Loucy (cell line): ENCODE results near the gene PLA2G4E.

ENCODE experiments used
- H2AFZ ChIP-seq: fragments of 200-600 bp; sonication (generic); 2 replicates; pipeline ENCODE4 v1.6.0; 2016; ENCODE audit warnings: antibody characterized with exemption, mild to moderate bottlenecking, low read length, moderate library complexity
- H3F3A ChIP-seq: fragments of 200-600 bp; 2 replicates; pipeline ENCODE4 v1.6.0; 2016; ENCODE audit warnings: antibody characterized with exemption, low read depth, mild to moderate bottlenecking
- H3K27me3 ChIP-seq: fragments of 200-600 bp; sonication (generic); 2 replicates; pipeline ENCODE4 v1.6.1; 2014; ENCODE audit warnings: low read length, mild to moderate bottlenecking; ENCODE audit not compliant: insufficient read depth, poor library complexity, severe bottlenecking
- H3K36me3 ChIP-seq: fragments of 200-600 bp; sonication (generic); 2 replicates; pipeline ENCODE4 v1.6.1; 2016; ENCODE audit warnings: low read length; ENCODE audit not compliant: insufficient read depth
- H3K4me1 ChIP-seq: fragments of 200-600 bp; sonication (generic); 2 replicates; pipeline ENCODE4 v1.5.1; 2014; ENCODE audit warnings: low read length, mild to moderate bottlenecking; ENCODE audit not compliant: insufficient read depth, poor library complexity, severe bottlenecking
- H3K4me2 ChIP-seq: fragments of 200-600 bp; sonication (generic); 2 replicates; pipeline ENCODE4 v1.6.0; 2014; ENCODE audit warnings: antibody characterized with exemption, low read length, low read depth, mild to moderate bottlenecking; ENCODE audit not compliant: poor library complexity, severe bottlenecking
- H3K4me3 ChIP-seq: fragments of 200-600 bp; sonication (generic); 2 replicates; pipeline ENCODE4 v1.5.1; 2014; ENCODE audit warnings: low read length, mild to moderate bottlenecking, mixed read lengths; ENCODE audit not compliant: poor library complexity, severe bottlenecking
- H3K79me2 ChIP-seq: fragments of 200-600 bp; sonication (generic); 2 replicates; pipeline ENCODE4 v1.6.1; 2014; ENCODE audit warnings: low read length; ENCODE audit not compliant: insufficient read depth
- H3K9ac ChIP-seq: fragments of 200-600 bp; sonication (generic); 2 replicates; pipeline ENCODE4 v1.6.0; 2014; ENCODE audit warnings: mild to moderate bottlenecking, low read depth, low read length, moderate library complexity; ENCODE audit not compliant: poor library complexity, severe bottlenecking
- H3K9me2 ChIP-seq: fragments of 200-600 bp; sonication (generic); replicated peaks from 2 replicates; pipeline ENCODE4 v1.6.1; 2016; ENCODE audit warnings: low read depth, low read length, mixed read lengths
- H3K9me3 ChIP-seq: fragments of 200-600 bp; sonication (generic); 2 replicates; pipeline ENCODE4 v1.6.1; 2014; ENCODE audit warnings: mild to moderate bottlenecking, antibody characterized with exemption, low read length, low read depth; ENCODE audit not compliant: insufficient read depth
- H4K20me1 ChIP-seq: fragments of 200-600 bp; sonication (generic); 2 replicates; pipeline ENCODE4 v1.6.0; 2014; ENCODE audit warnings: antibody characterized with exemption, low read length, mild to moderate bottlenecking; ENCODE audit not compliant: insufficient read depth, poor library complexity, severe bottlenecking
- EZH2phosphoT487 ChIP-seq: fragments of 200-600 bp; IDR thresholded peaks from 2 replicates; pipeline ENCODE4 v1.6.1; 2018; ENCODE audit warnings: antibody characterized with exemption, mild to moderate bottlenecking, moderate library complexity, borderline replicate concordance
- TF ChIP-seq, protein P1 (sequence below): fragments of 200-600 bp; sonication (generic); conservative IDR thresholded peaks from 2 replicates; pipeline ENCODE4 v1.5.1; 2014; ENCODE audit warnings: mild to moderate bottlenecking, antibody characterized with exemption, low read length

PLA2G4E gene

DNA sequence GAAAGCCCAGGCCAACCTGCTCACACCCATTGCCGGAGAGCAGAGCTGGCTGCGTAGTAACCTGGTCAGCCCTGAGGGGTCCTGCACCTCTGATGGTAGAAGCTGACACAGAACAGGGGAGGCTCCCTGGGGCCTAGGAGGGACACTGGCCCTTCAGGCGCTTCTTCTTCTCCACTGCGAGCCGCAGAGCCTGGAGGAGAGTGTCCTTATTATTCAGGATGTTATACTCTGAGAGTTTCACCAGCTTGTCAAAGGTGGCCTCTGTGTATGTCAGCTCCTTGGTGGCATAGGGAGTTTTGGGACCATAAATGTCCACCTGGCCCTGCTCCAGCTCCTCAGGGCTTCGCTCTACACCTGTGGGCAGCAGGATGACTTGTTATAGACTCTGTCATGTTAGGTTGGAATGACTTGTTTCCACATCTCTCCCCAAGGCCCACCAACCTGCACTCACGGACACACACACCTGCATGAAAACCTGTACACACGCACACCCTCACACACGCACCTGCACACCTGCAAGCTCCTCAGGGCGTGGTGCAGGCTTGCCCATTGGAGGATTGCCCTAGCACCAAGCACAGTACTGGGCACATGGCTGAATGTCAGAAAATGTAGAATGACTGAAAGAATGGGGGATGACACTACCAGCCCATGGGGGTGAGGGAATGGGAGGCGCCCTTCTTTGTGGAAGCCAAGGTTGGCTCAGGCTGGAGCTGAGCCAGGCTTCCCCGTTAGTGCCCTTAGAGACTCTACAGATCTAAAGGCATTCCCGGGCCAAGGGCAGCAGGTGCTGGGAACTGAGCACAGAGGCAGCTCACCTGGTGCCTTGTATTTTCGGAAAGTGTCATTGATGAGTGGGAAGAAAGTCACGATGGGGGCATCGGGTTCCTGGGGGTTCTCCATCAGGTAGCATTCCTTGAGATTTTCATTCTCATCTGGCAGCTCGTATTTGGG, 36.9 kb downstream of the PLA2G4E start:
- Histone ChIP-seq H3K79me2 (no peaks in the 10 kb centered on the region), H3K9me2 (no peaks in the 10 kb centered on the region), H3F3A (no peaks in the 10 kb centered on the region), H3K36me3 (no peaks in the 10 kb centered on the region), H3K4me1 (no peaks in the 10 kb centered on the region), H3K4me3 (no peak overlapping the region), H3K4me2 (no peak overlapping the region), H2AFZ (no peak overlapping the region), H3K9me3 (no peaks in the 10 kb centered on the region), H4K20me1 (no peaks in the 10 kb centered on the region), H3K27me3 (no peaks in the 10 kb centered on the region), H3K9ac (no peak overlapping the region)
- TF ChIP-seq, protein P1, sequence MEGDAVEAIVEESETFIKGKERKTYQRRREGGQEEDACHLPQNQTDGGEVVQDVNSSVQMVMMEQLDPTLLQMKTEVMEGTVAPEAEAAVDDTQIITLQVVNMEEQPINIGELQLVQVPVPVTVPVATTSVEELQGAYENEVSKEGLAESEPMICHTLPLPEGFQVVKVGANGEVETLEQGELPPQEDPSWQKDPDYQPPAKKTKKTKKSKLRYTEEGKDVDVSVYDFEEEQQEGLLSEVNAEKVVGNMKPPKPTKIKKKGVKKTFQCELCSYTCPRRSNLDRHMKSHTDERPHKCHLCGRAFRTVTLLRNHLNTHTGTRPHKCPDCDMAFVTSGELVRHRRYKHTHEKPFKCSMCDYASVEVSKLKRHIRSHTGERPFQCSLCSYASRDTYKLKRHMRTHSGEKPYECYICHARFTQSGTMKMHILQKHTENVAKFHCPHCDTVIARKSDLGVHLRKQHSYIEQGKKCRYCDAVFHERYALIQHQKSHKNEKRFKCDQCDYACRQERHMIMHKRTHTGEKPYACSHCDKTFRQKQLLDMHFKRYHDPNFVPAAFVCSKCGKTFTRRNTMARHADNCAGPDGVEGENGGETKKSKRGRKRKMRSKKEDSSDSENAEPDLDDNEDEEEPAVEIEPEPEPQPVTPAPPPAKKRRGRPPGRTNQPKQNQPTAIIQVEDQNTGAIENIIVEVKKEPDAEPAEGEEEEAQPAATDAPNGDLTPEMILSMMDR: no peak
- TF ChIP-seq EZH2phosphoT487: no peak

DNA sequence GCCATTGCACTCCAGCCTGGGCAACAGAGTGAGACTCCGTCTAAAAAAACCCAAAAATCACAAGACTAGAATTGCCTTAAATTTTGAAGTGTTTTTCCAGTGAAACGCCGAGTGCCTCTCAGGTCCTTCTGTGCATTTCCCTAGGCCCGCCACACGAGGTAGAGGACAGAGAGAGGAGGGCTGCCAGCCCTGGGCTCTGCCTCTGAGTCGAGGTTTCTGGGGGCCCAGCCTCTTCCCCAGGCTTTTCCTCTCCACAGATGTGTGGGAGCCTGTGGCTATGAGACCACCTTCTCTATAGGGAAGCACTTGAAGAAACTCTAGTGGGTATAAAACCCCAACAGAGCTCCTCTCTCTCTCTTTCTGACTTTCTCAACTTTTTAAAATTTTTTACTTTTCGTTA, 37.6 kb downstream of the PLA2G4E start:
- TF ChIP-seq EZH2phosphoT487: no peak
- TF ChIP-seq, protein P1: no peak
- Histone ChIP-seq H3K4me2 (no peak overlapping the region), H3K9ac (no peak overlapping the region), H3K4me1 (no peaks in the 10 kb centered on the region), H3K9me2 (no peaks in the 10 kb centered on the region), H3K79me2 (no peaks in the 10 kb centered on the region), H3F3A (no peaks in the 10 kb centered on the region), H3K9me3 (no peaks in the 10 kb centered on the region), H3K36me3 (no peaks in the 10 kb centered on the region), H3K27me3 (no peaks in the 10 kb centered on the region), H4K20me1 (no peaks in the 10 kb centered on the region), H2AFZ (no peak overlapping the region), H3K4me3 (no peak overlapping the region)

DNA sequence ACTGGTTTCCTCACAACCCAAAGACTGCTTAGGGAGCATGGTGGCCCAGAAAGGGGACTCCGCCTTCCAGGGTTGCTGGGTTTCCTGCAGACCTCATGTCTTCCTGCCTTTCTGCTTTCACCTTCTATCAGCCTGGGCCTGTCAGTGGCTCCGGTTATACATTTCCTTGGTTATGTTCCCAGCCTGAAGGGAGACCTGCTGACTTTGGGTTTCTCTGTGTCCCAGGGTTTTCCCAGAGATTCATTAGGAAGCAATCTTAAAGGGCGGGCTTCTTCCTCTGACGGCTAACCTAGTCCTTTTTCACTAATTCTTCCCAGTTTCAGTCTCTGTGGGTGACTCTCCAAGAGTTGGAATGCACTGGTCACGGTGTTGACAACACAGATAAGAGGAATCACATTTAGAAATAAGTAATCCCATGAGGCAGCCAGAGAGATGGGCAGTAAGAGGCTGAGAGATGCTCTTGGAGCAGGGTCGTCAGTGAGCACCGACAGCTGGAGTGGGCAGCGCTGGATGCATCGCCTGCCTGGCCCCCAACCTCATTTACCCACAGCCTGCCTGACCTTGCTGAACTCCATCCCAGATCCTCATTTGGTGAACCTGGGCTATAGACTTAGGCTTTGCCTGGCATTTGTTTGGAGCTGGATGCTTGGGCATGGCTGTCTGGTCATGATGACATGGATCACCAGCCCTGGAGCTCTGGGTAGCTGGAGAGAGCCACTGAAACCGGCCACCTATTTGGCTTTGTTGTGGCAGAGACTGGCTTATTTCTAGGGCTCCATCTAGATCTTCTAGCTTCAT, 38.5 kb downstream of the PLA2G4E start:
- H3K9me3 ChIP-seq: no peaks in the 10 kb centered on the region
- H3K36me3 ChIP-seq: no peaks in the 10 kb centered on the region
- H3K4me1 ChIP-seq: no peaks in the 10 kb centered on the region
- no peaks in the 10 kb centered on the region for H4K20me1 ChIP-seq
- H3K27me3 ChIP-seq: no peaks in the 10 kb centered on the region
- no peak overlapping the region for H3K4me3 ChIP-seq
- H3F3A ChIP-seq: no peaks in the 10 kb centered on the region
- H3K9ac ChIP-seq: no peak overlapping the region
- no peaks in the 10 kb centered on the region for H3K79me2 ChIP-seq
- H3K9me2 ChIP-seq: no peaks in the 10 kb centered on the region
- no peak overlapping the region for H2AFZ ChIP-seq
- no peak overlapping the region for H3K4me2 ChIP-seq
- TF ChIP-seq EZH2phosphoT487: no peak
- TF ChIP-seq, protein P1: no peak
